Mucosa of stomach (tissue), 1 donor: ENCODE data around the gene BANF1.
"Not testable (repeated sequence)": the region's sequence is repeated elsewhere in the genome, so short reads cannot be mapped to it uniquely, and the experiment has no call there.

Experiments
- H3K27me3 ChIP-seq: one replicate; pipeline ENCODE4 v1.7.0; 2013; ENCODE audit warnings: mild to moderate bottlenecking, low read length; ENCODE audit not compliant: control insufficient read depth, insufficient read depth
- H3K36me3 ChIP-seq: one replicate; pipeline ENCODE4 v1.7.0; 2013; ENCODE audit warnings: low read length; ENCODE audit not compliant: control insufficient read depth, insufficient read depth
- H3K4me1 ChIP-seq: one replicate; pipeline ENCODE4 v1.7.0; 2013; ENCODE audit warnings: mild to moderate bottlenecking, low read length; ENCODE audit not compliant: control insufficient read depth, insufficient read depth
- H3K4me3 ChIP-seq: one replicate; pipeline ENCODE4 v1.7.0; 2013; ENCODE audit warnings: low read length
- H3K9ac ChIP-seq: one replicate; pipeline ENCODE4 v1.7.0; 2013; ENCODE audit warnings: mild to moderate bottlenecking, low read length, moderate library complexity
- H3K9me3 ChIP-seq: one replicate; pipeline ENCODE4 v1.7.0; 2013; ENCODE audit warnings: mild to moderate bottlenecking, low read length, moderate library complexity; ENCODE audit not compliant: control insufficient read depth
- donor health status: Pancreatic carcinoma.

Gene BANF1

GRCh38 chr11:66016793-66017177, 14.5 kb downstream of the BANF1 start:
- Histone ChIP-seq H3K9ac (no peak overlapping the region), H3K9me3 (no peaks in the 10 kb centered on the region), H3K27me3 (peaks cover 22% of the 10 kb centered on the region), H3K36me3 (no peaks in the 10 kb centered on the region), H3K4me3 (no peak overlapping the region), H3K4me1 (no peaks in the 10 kb centered on the region)

- no peaks in the 10 kb centered on the region for H3K36me3 ChIP-seq
- peaks cover 2% of the 10 kb centered on the region for H3K4me1 ChIP-seq
- no peak overlapping the region for H3K9ac ChIP-seq
- H3K27me3 ChIP-seq = peaks cover 21% of the 10 kb centered on the region
- H3K9me3 ChIP-seq = no peaks in the 10 kb centered on the region
- H3K4me3 ChIP-seq = no peak overlapping the region
Observed at GRCh38 chr11:66017321-66017720, 15.0 kb downstream of the BANF1 start.

GRCh38 chr11:66020212-66020611, 17.9 kb downstream of the BANF1 start:
- Histone ChIP-seq H3K9ac (no peak overlapping the region), H3K4me1 (peaks cover 7% of the 10 kb centered on the region), H3K36me3 (no peaks in the 10 kb centered on the region), H3K27me3 (peaks cover 20% of the 10 kb centered on the region), H3K4me3 (no peak overlapping the region), H3K9me3 (no peaks in the 10 kb centered on the region)

- Histone ChIP-seq H3K9ac (no peak overlapping the region), H3K27me3 (peaks cover 20% of the 10 kb centered on the region), H3K9me3 (no peaks in the 10 kb centered on the region), H3K36me3 (no peaks in the 10 kb centered on the region), H3K4me3 (no peak overlapping the region), H3K4me1 (peaks cover 7% of the 10 kb centered on the region)
Observed at GRCh38 chr11:66020618-66021357, 18.5 kb downstream of the BANF1 start.

GRCh38 chr11:66022401-66023185, 20.3 kb downstream of the BANF1 start:
- Histone ChIP-seq H3K36me3 (no peaks in the 10 kb centered on the region), H3K27me3 (peaks cover 20% of the 10 kb centered on the region), H3K4me3 (no peak overlapping the region), H3K9me3 (no peaks in the 10 kb centered on the region), H3K4me1 (peaks cover 7% of the 10 kb centered on the region), H3K9ac (no peak overlapping the region)

GRCh38 chr11:66023186-66023440, 20.8 kb downstream of the BANF1 start:
- H3K9ac ChIP-seq, H3K4me1 ChIP-seq, H3K4me3 ChIP-seq, H3K9me3 ChIP-seq, H3K36me3 ChIP-seq: not testable (repeated sequence)
- peaks cover 20% of the 10 kb centered on the region for H3K27me3 ChIP-seq

GRCh38 chr11:66026017-66026529, 23.8 kb downstream of the BANF1 start, which contains the start of gene CATSPER1:
Gene CATSPER1, minus strand, starts transcription at chr11:66026479. Its CDS starts 100 bp downstream, at chr11:66026379.
- H3K4me1 ChIP-seq = peaks cover 7% of the 10 kb centered on the region
- no peaks in the 10 kb centered on the region for H3K9me3 ChIP-seq
- no peaks in the 10 kb centered on the region for H3K36me3 ChIP-seq
- H3K27me3 ChIP-seq = peaks cover 20% of the 10 kb centered on the region
- no peak within 1 kb of the TSS for H3K4me3 ChIP-seq
- H3K9ac ChIP-seq = no peak within 1 kb of the TSS

GRCh38 chr11:66032957-66033735, 30.8 kb downstream of the BANF1 start:
- H3K9me3 ChIP-seq = no peaks in the 10 kb centered on the region
- H3K27me3 ChIP-seq = peaks cover 4% of the 10 kb centered on the region
- H3K9ac ChIP-seq = no peak overlapping the region
- no peaks in the 10 kb centered on the region for H3K36me3 ChIP-seq
- H3K4me3 ChIP-seq = no peak overlapping the region
- H3K4me1 ChIP-seq = no peaks in the 10 kb centered on the region

- Histone ChIP-seq H3K4me3 (no peak overlapping the region), H3K9ac (no peak overlapping the region), H3K27me3 (peaks cover 7% of the 10 kb centered on the region), H3K36me3 (no peaks in the 10 kb centered on the region), H3K4me1 (no peaks in the 10 kb centered on the region), H3K9me3 (no peaks in the 10 kb centered on the region)
Observed at GRCh38 chr11:66035653-66036333, 33.5 kb downstream of the BANF1 start.

- H3K9ac ChIP-seq = no peak overlapping the region
- H3K4me1 ChIP-seq = no peaks in the 10 kb centered on the region
- H3K36me3 ChIP-seq = no peaks in the 10 kb centered on the region
- H3K27me3 ChIP-seq = peaks cover 9% of the 10 kb centered on the region
- no peak overlapping the region for H3K4me3 ChIP-seq
- no peaks in the 10 kb centered on the region for H3K9me3 ChIP-seq
Observed at GRCh38 chr11:66036334-66036710, 34.0 kb downstream of the BANF1 start.

GRCh38 chr11:66037327-66037726, 35.0 kb downstream of the BANF1 start:
- H3K9me3 ChIP-seq = no peaks in the 10 kb centered on the region
- no peaks in the 10 kb centered on the region for H3K36me3 ChIP-seq
- peaks cover 9% of the 10 kb centered on the region for H3K27me3 ChIP-seq
- no peak overlapping the region for H3K4me3 ChIP-seq
- H3K4me1 ChIP-seq = no peaks in the 10 kb centered on the region
- no peak overlapping the region for H3K9ac ChIP-seq
